GM12872 (cell line): ENCODE measurements around the gene KCNIP1.

ENCODE experiments used
- CTCF ChIP-seq: IDR thresholded peaks from 3 replicates; pipeline ENCODE4 v1.5.1; 2011; ENCODE audit warnings: low read depth, mild to moderate bottlenecking, low read length, moderate library complexity; ENCODE audit not compliant: insufficient read depth

The KCNIP1 gene

DNA sequence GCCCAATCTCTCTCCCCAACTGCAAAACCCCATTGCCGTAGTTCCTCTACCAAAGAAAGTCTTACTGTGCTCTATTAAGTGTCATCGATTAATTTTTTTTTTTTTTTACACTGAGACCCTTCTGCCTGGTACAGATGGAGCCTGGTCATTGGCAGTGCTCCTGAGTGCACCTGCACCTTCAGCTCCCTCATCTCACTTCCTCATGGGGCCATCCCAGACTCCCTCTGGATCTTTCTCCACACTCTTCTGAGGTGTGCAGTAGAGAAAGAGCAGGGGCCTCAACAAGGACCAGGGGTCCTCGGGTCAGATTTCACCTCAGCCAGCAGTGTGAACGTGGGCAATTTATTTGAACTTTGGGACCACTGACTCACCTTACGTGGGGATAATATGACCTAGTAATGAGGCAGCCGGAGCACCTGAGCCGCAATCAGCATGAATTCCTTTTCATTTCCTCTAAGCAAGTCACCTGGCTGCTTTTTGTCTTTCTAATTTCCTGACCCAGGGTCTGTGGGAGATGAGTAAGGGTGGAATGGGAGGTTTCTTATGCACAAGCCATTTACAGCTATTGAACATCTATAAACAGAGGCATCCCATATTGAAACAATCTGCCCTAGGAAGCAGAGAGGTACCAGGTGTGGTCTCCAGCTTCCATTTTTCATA, 257.4 kb downstream of the KCNIP1 start:
- TF ChIP-seq CTCF = no peak

GRCh38 chr5:170761708-170762066, 257.9 kb downstream of the KCNIP1 start:
- TF ChIP-seq CTCF = no peak

- TF ChIP-seq CTCF = no peak
Observed at GRCh38 chr5:170769246-170769645, 265.4 kb downstream of the KCNIP1 start.

DNA sequence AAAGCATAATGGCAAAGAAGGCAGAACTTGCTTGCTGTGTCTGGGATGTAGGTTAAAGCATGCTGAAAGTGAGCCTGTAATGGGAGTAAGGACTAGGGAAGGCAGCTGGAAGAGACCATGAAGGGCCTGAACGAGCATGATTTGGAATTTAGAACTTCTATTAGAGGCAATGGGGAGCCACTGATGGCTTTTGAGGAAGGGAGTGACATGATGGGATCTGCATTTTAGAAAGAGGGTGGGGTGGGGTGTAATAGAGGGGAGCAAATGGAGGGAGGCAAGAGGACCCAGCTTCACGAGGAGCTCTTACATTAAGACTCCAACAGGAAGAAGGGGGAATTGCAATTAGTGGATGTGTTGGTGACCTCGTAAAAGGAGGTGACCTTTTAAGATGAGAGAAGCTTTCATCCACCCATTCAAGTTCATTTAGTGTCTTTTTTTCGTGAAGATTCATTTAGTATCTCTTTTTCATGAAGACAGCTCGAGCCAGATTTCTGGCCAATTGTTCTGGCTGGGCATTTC, 266.1 kb downstream of the KCNIP1 start:
- peak; percentile 39; the same call in 2 of the 3 replicates for TF ChIP-seq CTCF

- no peak for TF ChIP-seq CTCF
Observed at GRCh38 chr5:170771496-170771895, 267.7 kb downstream of the KCNIP1 start.

- TF ChIP-seq CTCF = no peak
Observed at GRCh38 chr5:170773024-170773985, 269.5 kb downstream of the KCNIP1 start.

- peak; percentile 13; the same call in 1 of the 3 replicates for TF ChIP-seq CTCF
Observed at GRCh38 chr5:170774831-170775230, 271.0 kb downstream of the KCNIP1 start.
